Tibial artery (tissue), 4 donors: ENCODE measurements around the gene CNTN2.

Experiments
- DNase-seq, 2 donors: peaks; one replicate each; pipeline ENCODE4 v3.0.0-alpha.2; 2019
- H3K27ac ChIP-seq, 2 donors: fragments of 200-600 bp; sonication (generic) in 1 of 2; 1 replicate in 1 of 2; 2 replicates in 1 of 2; pipeline ENCODE4 v1.5.1; 2018 to 2019; ENCODE audit warnings: mild to moderate bottlenecking in 1 of 2
- H3K27me3 ChIP-seq, 2 donors: fragments of 200-600 bp; sonication (generic) in 1 of 2; one replicate each; pipeline versions ENCODE4 v1.5.1 to v1.6.0; 2016 to 2019
- H3K36me3 ChIP-seq, 3 donors: fragments of 200-600 bp; sonication (generic) in 2 of 3; one replicate each; pipeline ENCODE4 v1.5.1; 2016 to 2019; ENCODE audit warnings: mild to moderate bottlenecking in 2 of 3
- H3K4me1 ChIP-seq, 4 donors: fragments of 200-600 bp; sonication (generic) in 2 of 4; 1 replicate in 3 of 4; 2 replicates in 1 of 4; pipeline ENCODE4 v1.5.1; 2016 to 2019
- H3K4me3 ChIP-seq, 2 donors: fragments of 200-600 bp; sonication (generic) in 1 of 2; 1 replicate in 1 of 2; 2 replicates in 1 of 2; pipeline ENCODE4 v1.5.1; 2018 to 2019; ENCODE audit warnings: mild to moderate bottlenecking in 2 of 2
- H3K9me3 ChIP-seq, 3 donors: fragments of 200-600 bp; sonication (generic) in 1 of 3; one replicate each; pipeline ENCODE4 v1.5.1; 2016 to 2019
- CTCF ChIP-seq, 2 experiments: fragments of 200-600 bp in 1 of 2; fragments of 450-650 bp in 1 of 2; IDR thresholded peaks; one replicate each; pipeline ENCODE4 v1.5.1; 2017 to 2019; ENCODE audit warnings: antibody characterized with exemption in 2 of 2, mild to moderate bottlenecking in 1 of 2, moderate library complexity in 1 of 2
- intact Hi-C: fragments of 100-400 bp; cut with DNase I; formaldehyde crosslinking; loops from one replicate; pipeline ENCODE4 v1.15.0; 2023; ENCODE audit warnings: low total_unique reads

The CNTN2 gene

DNA sequence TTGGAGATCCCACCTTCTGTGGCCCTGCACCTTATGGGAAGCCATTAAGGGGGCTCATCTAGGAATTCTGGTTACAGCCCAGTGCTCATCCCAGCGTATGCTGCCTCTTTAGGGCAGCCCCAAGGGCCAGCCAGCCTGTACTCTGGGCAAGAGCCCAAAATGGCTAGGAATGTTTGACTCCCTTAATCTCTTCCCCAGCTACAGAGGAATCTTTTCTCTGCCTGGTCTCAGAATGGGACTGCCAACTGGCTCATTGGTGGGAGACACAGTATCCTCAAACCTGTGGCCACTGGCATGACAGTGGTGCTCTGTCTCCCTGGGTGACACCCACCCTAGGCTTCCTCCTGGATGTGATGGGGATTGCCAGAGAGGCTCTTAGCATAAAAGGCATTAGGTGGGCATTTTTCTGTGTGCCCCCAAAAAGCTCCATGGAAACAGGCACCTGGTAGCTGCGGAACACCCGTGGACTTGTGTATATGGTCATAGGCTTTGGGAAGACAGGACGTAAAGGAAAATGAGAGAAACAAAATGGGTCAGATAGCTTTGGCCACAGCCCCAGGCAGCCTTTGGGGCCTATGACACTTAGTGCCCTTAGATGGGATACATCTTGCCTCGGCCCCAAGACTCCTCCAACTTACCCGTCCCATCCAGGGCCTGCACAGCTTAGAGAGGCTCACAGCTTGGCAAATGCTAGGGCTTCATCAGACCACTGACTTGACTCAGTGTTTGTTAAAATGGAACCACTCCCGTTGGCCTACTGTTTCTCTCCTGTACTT, 34.3 kb downstream of the CNTN2 start:
- no peak overlapping the region for H3K27ac ChIP-seq
- TF ChIP-seq CTCF (IDR thresholded peaks at IDR 0.05) = no peak

GRCh38 chr1:205077934-205078311, 34.9 kb downstream of the CNTN2 start:
- no peak overlapping the region for H3K27ac ChIP-seq
- peaks cover 0 to 3% (median 2%) of the 10 kb centered on the region in 3 donors for H3K36me3 ChIP-seq
- intact Hi-C loops = no loop called here

More for the DNA sequence above, 34.3 kb downstream of the CNTN2 start:
- Histone ChIP-seq H3K36me3 (peaks cover 0 to 3% (median 0%) of the 10 kb centered on the region in 3 donors), H3K4me3 (no peak overlapping the region), H3K27me3 (no peaks in the 10 kb centered on the region), H3K9me3 (no peaks in the 10 kb centered on the region), H3K4me1 (no peaks in the 10 kb centered on the region)
- DNase-seq = no peak
- intact Hi-C loops = no loop called here

DNA sequence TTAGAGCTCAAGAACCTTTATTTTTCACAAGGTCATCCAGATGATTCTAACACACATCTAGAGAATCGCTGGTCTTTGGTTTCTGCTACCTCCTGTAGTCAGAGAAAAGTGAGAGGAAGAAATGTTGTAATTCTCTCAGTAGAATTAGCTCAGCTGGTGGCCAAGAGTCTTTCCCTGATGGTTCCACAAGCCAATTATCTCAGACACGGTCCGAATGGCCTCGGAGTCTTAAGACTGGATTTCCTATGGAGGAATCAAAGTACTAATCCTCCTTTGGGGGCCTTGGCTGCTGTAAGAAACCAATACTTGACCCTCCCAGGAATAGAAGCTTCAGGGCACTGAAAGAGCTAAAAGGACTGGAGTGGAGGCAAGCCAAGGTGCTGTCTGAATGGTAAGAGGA, 39.4 kb downstream of the CNTN2 start:
- H3K36me3 ChIP-seq = peaks cover 19 to 46% (median 41%) of the 10 kb centered on the region in 3 donors
- no peak overlapping the region for H3K27ac ChIP-seq
- no peaks in the 10 kb centered on the region for H3K9me3 ChIP-seq
- H3K4me3 ChIP-seq = no peak overlapping the region
- DNase-seq = no peak
- TF ChIP-seq CTCF (IDR thresholded peaks at IDR 0.05) = no peak
- no peaks in the 10 kb centered on the region for H3K27me3 ChIP-seq
- intact Hi-C loops = no loop called here
- no peaks in the 10 kb centered on the region for H3K4me1 ChIP-seq

More at GRCh38 chr1:205077934-205078311, 34.9 kb downstream of the CNTN2 start:
- no peak for DNase-seq
- Histone ChIP-seq H3K4me1 (no peaks in the 10 kb centered on the region), H3K9me3 (no peaks in the 10 kb centered on the region), H3K4me3 (no peak overlapping the region), H3K27me3 (no peaks in the 10 kb centered on the region)
- no peak for TF ChIP-seq CTCF (IDR thresholded peaks at IDR 0.05)

DNA sequence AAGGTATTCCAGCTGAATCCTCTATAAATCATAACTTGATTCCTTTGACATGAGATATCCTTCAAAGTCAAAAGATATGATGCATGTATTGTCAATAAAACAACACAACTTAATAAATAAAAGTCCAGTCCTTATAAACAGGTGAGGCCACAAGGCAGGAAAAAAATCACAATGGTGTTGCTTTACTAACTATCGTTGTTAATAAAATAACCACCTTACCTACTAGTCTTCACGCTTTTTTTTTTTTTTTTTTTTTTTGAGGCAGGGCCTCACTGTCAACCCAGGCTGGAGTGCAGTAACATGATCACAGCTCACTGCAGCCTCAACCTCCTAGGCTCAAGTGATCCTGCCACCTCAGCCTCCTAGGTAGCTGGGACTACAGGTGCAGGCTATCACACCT, 41.3 kb downstream of the CNTN2 start, which contains the start of gene TMEM81:
TMEM81 (minus strand) TSS at position 101 of the 400 bp plus-strand sequence. CDS start 140 bp downstream, outside the sequence.
- Histone ChIP-seq H3K36me3 (peaks cover 34 to 64% (median 56%) of the 10 kb centered on the region in 3 donors), H3K27me3 (no peaks in the 10 kb centered on the region), H3K4me3 (no peak within 1 kb of the TSS), H3K4me1 (no peaks in the 10 kb centered on the region), H3K27ac (no peak within 1 kb of the TSS), H3K9me3 (no peaks in the 10 kb centered on the region)
- TF ChIP-seq CTCF (IDR thresholded peaks at IDR 0.05) = no peak
- DNase-seq = no peak
- intact Hi-C loops = no loop called here

GRCh38 chr1:205088341-205088740, 45.3 kb downstream of the CNTN2 start:
- TF ChIP-seq CTCF (IDR thresholded peaks at IDR 0.05) = no peak
- no peaks in the 10 kb centered on the region for H3K27me3 ChIP-seq
- no peak overlapping the region for H3K27ac ChIP-seq
- intact Hi-C loops = no loop called here
- DNase-seq = no peak
- no peak overlapping the region for H3K4me3 ChIP-seq
- H3K4me1 ChIP-seq = no peaks in the 10 kb centered on the region
- H3K36me3 ChIP-seq = peaks cover 58 to 93% (median 75%) of the 10 kb centered on the region in 3 donors
- H3K9me3 ChIP-seq = no peaks in the 10 kb centered on the region
